ENCODE results near the gene GTF3C5. TPM values are rescaled to one million over a fixed set of nuclear protein-coding genes. Genes with fewer than 3 reads are reported as not detected.
"Not testable (repeated sequence)": the region's sequence is repeated elsewhere in the genome, so short reads cannot be mapped to it uniquely, and the experiment has no call there.

Gene GTF3C5
- polyA plus RNA-seq, 1 donor from 2014 or later: 34.5 TPM

GRCh38 chr9:133061764-133062145, 31.0 kb downstream of the GTF3C5 start, which contains the start of gene CEL:
Gene CEL, plus strand, starts transcription at chr9:133061981. Its CDS starts 22 bp downstream, at chr9:133062003.
- H3K4me3 Mint-ChIP-seq: peak within 1 kb of the TSS in 1 of 4 donors; percentile 37
- H3K27ac Mint-ChIP-seq, H3K9me3 Mint-ChIP-seq, H3K36me3 Mint-ChIP-seq, H3K27me3 Mint-ChIP-seq: not testable (repeated sequence)
- H3K4me1 Mint-ChIP-seq: peaks cover 0 to 12% (median 10%) of the 10 kb centered on the region in 3 donors

DNA sequence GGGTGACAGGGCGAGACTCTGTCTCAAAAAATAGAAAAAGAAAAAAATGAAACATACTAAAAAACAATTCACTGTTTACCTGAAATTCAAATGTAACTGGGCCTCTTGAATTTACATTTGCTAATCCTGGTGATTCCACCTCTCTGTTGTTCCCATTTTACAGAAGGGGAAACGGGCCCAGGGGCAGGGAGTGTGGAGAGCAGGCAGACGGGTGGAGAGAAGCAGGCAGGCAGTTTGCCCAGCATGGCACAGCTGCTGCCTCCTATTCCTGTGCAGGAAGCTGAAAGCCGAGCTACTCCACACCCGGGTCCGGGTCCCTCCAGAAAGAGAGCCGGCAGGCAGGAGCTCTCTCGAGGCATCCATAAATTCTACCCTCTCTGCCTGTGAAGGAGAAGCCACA, 31.8 kb downstream of the GTF3C5 start:
- H3K27ac Mint-ChIP-seq, H3K4me3 Mint-ChIP-seq, H3K27me3 Mint-ChIP-seq, H3K9me3 Mint-ChIP-seq, H3K36me3 Mint-ChIP-seq: not testable (repeated sequence)
- H3K4me1 Mint-ChIP-seq: peaks cover 0 to 12% (median 10%) of the 10 kb centered on the region in 3 donors

- Mint-ChIP-seq H3K9me3 (no peaks in the 10 kb centered on the region), H3K27ac (no peak overlapping the region), H3K4me3 (no peak overlapping the region)
These were observed 32.3 kb downstream of the GTF3C5 start for GRCh38 chr9:133063159-133063499.

GRCh38 chr9:133063500-133064231, 32.9 kb downstream of the GTF3C5 start:
- Mint-ChIP-seq H3K36me3 (peaks cover 3% of the 10 kb centered on the region), H3K4me1 (peaks cover 0 to 12% (median 10%) of the 10 kb centered on the region in 3 donors), H3K4me3 (no peak overlapping the region), H3K9me3 (no peaks in the 10 kb centered on the region), H3K27me3 (no peaks in the 10 kb centered on the region), H3K27ac (no peak overlapping the region)

More at GRCh38 chr9:133063159-133063499, 32.3 kb downstream of the GTF3C5 start:
- H3K36me3 Mint-ChIP-seq: peaks cover 3% of the 10 kb centered on the region
- H3K27me3 Mint-ChIP-seq: no peaks in the 10 kb centered on the region
- H3K4me1 Mint-ChIP-seq: peaks cover 0 to 12% (median 10%) of the 10 kb centered on the region in 3 donors

DNA sequence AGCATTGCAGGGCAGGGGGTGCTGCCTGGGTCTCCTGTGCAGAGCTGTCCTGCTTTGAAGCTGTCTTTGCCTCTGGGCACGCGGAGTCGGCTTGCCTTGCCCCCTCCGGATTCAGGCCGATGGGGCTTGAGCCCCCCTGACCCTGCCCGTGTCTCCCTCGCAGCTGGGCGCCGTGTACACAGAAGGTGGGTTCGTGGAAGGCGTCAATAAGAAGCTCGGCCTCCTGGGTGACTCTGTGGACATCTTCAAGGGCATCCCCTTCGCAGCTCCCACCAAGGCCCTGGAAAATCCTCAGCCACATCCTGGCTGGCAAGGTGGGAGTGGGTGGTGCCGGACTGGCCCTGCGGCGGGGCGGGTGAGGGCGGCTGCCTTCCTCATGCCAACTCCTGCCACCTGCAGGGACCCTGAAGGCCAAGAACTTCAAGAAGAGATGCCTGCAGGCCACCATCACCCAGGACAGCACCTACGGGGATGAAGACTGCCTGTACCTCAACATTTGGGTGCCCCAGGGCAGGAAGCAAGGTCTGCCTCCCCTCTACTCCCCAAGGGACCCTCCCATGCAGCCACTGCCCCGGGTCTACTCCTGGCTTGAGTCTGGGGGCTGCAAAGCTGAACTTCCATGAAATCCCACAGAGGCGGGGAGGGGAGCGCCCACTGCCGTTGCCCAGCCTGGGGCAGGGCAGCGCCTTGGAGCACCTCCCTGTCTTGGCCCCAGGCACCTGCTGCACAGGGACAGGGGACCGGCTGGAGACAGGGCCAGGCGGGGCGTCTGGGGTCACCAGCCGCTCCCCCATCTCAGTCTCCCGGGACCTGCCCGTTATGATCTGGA, 33.7 kb downstream of the GTF3C5 start:
- Mint-ChIP-seq H3K27ac (no peak overlapping the region), H3K4me1 (peaks cover 0 to 6% (median 2%) of the 10 kb centered on the region in 3 donors), H3K4me3 (no peak overlapping the region), H3K9me3 (no peaks in the 10 kb centered on the region), H3K36me3 (no peaks in the 10 kb centered on the region), H3K27me3 (no peaks in the 10 kb centered on the region)

DNA sequence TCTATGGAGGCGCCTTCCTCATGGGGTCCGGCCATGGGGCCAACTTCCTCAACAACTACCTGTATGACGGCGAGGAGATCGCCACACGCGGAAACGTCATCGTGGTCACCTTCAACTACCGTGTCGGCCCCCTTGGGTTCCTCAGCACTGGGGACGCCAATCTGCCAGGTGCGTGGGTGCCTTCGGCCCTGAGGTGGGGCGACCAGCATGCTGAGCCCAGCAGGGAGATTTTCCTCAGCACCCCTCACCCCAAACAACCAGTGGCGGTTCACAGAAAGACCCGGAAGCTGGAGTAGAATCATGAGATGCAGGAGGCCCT, 34.2 kb downstream of the GTF3C5 start:
- no peaks in the 10 kb centered on the region for H3K27me3 Mint-ChIP-seq
- no peaks in the 10 kb centered on the region for H3K9me3 Mint-ChIP-seq
- H3K36me3 Mint-ChIP-seq: no peaks in the 10 kb centered on the region
- H3K4me3 Mint-ChIP-seq: no peak overlapping the region
- peaks cover 0 to 2% (median 2%) of the 10 kb centered on the region in 3 donors for H3K4me1 Mint-ChIP-seq
- no peak overlapping the region for H3K27ac Mint-ChIP-seq

DNA sequence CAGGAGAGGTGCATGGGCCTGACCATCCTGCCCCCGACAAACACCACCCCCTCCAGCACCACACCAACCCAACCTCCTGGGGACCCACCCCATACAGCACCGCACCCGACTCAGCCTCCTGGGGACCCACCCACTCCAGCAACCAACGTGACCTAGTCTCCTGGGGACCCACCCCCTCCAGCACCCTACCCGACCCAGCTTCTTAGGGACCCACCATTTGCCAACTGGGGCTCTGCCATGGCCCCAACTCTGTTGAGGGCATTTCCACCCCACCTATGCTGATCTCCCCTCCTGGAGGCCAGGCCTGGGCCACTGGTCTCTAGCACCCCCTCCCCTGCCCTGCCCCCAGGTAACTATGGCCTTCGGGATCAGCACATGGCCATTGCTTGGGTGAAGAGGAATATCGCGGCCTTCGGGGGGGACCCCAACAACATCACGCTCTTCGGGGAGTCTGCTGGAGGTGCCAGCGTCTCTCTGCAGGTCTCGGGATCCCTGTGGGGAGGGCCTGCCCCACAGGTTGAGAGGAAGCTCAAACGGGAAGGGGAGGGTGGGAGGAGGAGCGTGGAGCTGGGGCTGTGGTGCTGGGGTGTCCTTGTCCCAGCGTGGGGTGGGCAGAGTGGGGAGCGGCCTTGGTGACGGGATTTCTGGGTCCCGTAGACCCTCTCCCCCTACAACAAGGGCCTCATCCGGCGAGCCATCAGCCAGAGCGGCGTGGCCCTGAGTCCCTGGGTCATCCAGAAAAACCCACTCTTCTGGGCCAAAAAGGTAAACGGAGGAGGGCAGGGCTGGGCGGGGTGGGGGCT, 35.6 kb downstream of the GTF3C5 start:
- no peaks in the 10 kb centered on the region for H3K27me3 Mint-ChIP-seq
- H3K9me3 Mint-ChIP-seq: no peaks in the 10 kb centered on the region
- H3K27ac Mint-ChIP-seq: no peak overlapping the region

GRCh38 chr9:133067006-133067405, 36.2 kb downstream of the GTF3C5 start:
- Mint-ChIP-seq H3K4me3 (no peak overlapping the region), H3K9me3 (no peaks in the 10 kb centered on the region), H3K27ac (no peak overlapping the region), H3K4me1 (peaks cover 0 to 2% (median 0%) of the 10 kb centered on the region in 3 donors), H3K36me3 (peaks cover 1% of the 10 kb centered on the region), H3K27me3 (no peaks in the 10 kb centered on the region)

More for the DNA sequence above, 35.6 kb downstream of the GTF3C5 start:
- peaks cover 0 to 2% (median 0%) of the 10 kb centered on the region in 3 donors for H3K4me1 Mint-ChIP-seq
- no peaks in the 10 kb centered on the region for H3K36me3 Mint-ChIP-seq
- no peak overlapping the region for H3K4me3 Mint-ChIP-seq

GRCh38 chr9:133067813-133068212, 37.0 kb downstream of the GTF3C5 start:
- Mint-ChIP-seq H3K4me1 (peaks cover 0 to 2% (median 0%) of the 10 kb centered on the region in 3 donors), H3K27ac (no peak overlapping the region), H3K9me3 (no peaks in the 10 kb centered on the region)

GRCh38 chr9:133068431-133068830, 37.6 kb downstream of the GTF3C5 start:
- H3K27ac Mint-ChIP-seq, H3K4me3 Mint-ChIP-seq, H3K4me1 Mint-ChIP-seq, H3K9me3 Mint-ChIP-seq, H3K27me3 Mint-ChIP-seq, H3K36me3 Mint-ChIP-seq: not testable (repeated sequence)

More at GRCh38 chr9:133067813-133068212, 37.0 kb downstream of the GTF3C5 start:
- Mint-ChIP-seq H3K27me3 (no peaks in the 10 kb centered on the region), H3K4me3 (no peak overlapping the region), H3K36me3 (peaks cover 1% of the 10 kb centered on the region)

DNA sequence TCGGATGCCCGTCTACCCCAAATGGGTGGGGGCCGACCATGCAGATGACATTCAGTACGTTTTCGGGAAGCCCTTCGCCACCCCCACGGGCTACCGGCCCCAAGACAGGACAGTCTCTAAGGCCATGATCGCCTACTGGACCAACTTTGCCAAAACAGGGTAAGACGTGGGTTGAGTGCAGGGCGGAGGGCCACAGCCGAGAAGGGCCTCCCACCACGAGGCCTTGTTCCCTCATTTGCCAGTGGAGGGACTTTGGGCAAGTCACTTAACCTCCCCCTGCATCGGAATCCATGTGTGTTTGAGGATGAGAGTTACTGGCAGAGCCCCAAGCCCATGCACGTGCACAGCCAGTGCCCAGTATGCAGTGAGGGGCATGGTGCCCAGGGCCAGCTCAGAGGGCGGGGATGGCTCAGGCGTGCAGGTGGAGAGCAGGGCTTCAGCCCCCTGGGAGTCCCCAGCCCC, 39.7 kb downstream of the GTF3C5 start:
- not testable (repeated sequence) for H3K27ac Mint-ChIP-seq, H3K4me1 Mint-ChIP-seq, H3K4me3 Mint-ChIP-seq, H3K27me3 Mint-ChIP-seq, H3K9me3 Mint-ChIP-seq, H3K36me3 Mint-ChIP-seq

DNA sequence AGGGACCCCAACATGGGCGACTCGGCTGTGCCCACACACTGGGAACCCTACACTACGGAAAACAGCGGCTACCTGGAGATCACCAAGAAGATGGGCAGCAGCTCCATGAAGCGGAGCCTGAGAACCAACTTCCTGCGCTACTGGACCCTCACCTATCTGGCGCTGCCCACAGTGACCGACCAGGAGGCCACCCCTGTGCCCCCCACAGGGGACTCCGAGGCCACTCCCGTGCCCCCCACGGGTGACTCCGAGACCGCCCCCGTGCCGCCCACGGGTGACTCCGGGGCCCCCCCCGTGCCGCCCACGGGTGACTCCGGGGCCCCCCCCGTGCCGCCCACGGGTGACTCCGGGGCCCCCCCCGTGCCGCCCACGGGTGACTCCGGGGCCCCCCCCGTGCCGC, 40.2 kb downstream of the GTF3C5 start:
- not testable (repeated sequence) for H3K9me3 Mint-ChIP-seq, H3K27me3 Mint-ChIP-seq, H3K4me3 Mint-ChIP-seq, H3K27ac Mint-ChIP-seq, H3K4me1 Mint-ChIP-seq, H3K36me3 Mint-ChIP-seq

DNA sequence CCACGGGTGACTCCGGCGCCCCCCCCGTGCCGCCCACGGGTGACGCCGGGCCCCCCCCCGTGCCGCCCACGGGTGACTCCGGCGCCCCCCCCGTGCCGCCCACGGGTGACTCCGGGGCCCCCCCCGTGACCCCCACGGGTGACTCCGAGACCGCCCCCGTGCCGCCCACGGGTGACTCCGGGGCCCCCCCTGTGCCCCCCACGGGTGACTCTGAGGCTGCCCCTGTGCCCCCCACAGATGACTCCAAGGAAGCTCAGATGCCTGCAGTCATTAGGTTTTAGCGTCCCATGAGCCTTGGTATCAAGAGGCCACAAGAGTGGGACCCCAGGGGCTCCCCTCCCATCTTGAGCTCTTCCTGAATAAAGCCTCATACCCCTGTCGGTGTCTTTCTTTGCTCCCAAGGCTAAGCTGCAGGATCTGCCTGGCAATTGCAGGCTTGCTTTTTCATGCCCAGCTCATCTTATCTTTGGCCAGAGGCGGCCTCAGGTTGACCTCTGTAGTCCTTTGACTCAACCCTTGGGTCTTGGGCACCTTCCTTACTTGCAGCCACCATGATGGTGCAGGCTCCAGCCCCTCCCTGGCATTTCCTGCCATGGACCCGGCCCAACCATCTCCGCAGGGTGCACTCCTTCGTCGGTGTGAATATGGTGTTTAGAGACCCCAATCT, 40.8 kb downstream of the GTF3C5 start:
- Mint-ChIP-seq H3K4me3 (no peak overlapping the region), H3K27me3 (no peaks in the 10 kb centered on the region), H3K4me1 (peaks cover 0 to 2% (median 0%) of the 10 kb centered on the region in 3 donors), H3K36me3 (peaks cover 1% of the 10 kb centered on the region), H3K9me3 (no peaks in the 10 kb centered on the region), H3K27ac (no peak overlapping the region)

DNA sequence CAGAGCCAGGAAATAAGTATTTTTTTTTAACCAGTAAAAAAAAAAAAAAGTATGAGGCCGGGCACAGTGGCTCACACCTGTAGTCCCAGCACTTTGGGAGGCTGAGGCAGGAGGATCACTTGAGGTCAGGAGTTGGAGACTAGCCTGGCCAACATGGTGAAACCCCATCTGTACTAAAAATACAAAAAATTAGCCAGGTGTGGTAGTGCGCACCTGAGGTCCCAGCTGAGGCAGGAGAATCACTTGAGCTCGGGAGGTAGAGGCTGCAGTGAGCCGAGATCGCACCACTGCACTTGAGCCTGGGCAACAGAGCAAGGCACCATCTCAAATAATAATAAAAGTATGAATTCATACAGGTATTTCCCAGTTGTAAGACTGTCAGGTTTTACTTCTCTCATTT, 41.4 kb downstream of the GTF3C5 start:
- not testable (repeated sequence) for H3K4me1 Mint-ChIP-seq, H3K4me3 Mint-ChIP-seq, H3K36me3 Mint-ChIP-seq, H3K9me3 Mint-ChIP-seq, H3K27ac Mint-ChIP-seq, H3K27me3 Mint-ChIP-seq
